GM12873 (cell line): ENCODE measurements around the gene CACNA1S.

Source experiments
- TF ChIP-seq, protein P1 (sequence below): IDR thresholded peaks from 2 replicates; pipeline ENCODE4 v1.5.1; 2012; ENCODE audit warnings: low read depth, mild to moderate bottlenecking, moderate library complexity, low read length, control low read depth; ENCODE audit not compliant: insufficient read depth; ENCODE audit errors: missing control alignments

The CACNA1S gene

GRCh38 chr1:201016211-201016651, 96.0 kb downstream of the CACNA1S start:
- TF ChIP-seq, protein P1, sequence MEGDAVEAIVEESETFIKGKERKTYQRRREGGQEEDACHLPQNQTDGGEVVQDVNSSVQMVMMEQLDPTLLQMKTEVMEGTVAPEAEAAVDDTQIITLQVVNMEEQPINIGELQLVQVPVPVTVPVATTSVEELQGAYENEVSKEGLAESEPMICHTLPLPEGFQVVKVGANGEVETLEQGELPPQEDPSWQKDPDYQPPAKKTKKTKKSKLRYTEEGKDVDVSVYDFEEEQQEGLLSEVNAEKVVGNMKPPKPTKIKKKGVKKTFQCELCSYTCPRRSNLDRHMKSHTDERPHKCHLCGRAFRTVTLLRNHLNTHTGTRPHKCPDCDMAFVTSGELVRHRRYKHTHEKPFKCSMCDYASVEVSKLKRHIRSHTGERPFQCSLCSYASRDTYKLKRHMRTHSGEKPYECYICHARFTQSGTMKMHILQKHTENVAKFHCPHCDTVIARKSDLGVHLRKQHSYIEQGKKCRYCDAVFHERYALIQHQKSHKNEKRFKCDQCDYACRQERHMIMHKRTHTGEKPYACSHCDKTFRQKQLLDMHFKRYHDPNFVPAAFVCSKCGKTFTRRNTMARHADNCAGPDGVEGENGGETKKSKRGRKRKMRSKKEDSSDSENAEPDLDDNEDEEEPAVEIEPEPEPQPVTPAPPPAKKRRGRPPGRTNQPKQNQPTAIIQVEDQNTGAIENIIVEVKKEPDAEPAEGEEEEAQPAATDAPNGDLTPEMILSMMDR = no peak

DNA sequence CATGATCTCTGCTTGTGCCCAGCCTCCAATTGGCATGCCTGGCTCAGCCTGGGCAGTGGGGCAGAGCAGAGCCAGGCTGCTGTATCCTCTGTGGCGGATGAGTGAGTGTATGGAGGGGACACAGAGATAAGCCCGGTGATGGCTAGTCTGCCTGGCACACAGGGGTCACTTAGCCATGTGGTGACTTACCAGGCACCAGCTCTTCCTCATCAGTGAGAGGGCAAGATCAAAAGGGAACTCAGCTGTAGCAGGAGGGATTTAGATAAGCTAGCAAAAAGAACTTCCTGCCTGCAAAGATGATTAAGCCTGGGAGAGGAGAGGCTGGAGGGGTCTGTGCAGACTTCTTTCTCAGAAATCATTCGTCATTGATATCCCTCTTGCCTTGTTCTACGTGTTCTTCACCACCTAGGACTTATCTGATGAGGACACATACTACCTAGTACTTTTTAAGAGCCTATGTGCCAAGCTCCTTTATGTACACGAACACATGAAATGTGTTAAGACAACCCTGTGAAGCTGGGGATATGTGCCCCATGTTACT, 96.6 kb downstream of the CACNA1S start:
- TF ChIP-seq, protein P1 = no peak

GRCh38 chr1:201014816-201015200, 97.4 kb downstream of the CACNA1S start:
- TF ChIP-seq, protein P1 = no peak

- TF ChIP-seq, protein P1 = no peak
Measured at GRCh38 chr1:201013991-201014815, 98.0 kb downstream of the CACNA1S start.

- TF ChIP-seq, protein P1 = no peak
Measured at GRCh38 chr1:201013031-201013485, 99.2 kb downstream of the CACNA1S start.

DNA sequence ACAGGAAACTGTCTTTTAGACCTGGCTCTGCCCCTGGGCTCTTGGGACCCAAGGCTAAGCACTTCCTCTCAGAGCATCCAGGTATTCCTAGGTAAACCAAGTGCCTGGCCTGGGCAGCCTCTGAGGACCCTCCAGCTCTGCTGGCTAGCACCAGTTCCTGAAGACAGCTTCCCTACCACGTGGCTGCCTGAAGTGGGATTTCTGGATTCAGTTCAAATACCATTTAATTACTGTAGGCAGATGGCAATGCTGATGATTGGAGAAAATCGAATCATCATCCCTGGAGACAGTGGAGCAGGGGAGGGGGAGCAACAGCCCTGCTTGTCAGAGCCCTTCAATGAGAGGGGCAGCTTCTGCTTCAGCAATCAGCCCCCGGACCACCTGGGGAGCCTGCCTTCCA, 100.6 kb downstream of the CACNA1S start:
- TF ChIP-seq, protein P1 = no peak

DNA sequence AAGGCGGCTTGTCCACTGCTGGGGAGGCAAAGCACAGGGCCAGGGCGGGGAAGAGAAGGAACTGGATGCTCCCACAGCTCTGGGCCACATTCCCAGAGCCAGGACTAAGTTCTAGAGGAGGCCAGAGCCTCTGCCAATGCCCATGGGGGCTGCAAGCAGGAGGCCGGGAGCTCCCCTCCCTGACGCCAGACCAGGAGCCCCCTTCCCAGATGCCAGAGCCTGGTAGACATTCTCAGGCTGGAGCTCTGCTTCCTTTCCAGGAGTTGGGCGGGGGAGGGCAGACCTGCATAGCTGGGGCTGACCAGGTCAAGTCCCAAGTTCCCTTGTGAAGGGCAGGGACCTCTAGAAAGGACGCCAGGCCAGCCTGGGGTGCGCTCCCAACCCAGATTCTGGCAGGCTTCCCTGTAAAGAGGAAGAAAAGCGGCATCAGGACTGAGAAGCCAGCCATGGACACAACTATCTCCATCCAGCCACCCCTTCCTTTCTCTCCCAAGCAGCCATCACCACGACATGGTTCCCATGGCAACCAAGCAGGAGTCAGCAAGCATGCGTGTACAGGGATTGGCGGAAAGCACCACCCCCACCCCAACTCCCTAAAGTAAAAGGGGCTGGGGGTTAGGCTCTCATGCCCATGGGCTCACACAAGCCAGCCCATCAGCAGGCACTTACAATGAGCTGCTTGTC, 102.1 kb downstream of the CACNA1S start:
- TF ChIP-seq, protein P1 = no peak
